SK-N-SH treated with all-trans-retinoic acid at 6 μM for 48 hours (cell line): ENCODE results near the gene CPNE2.

Experiments
- BACH2 ChIP-seq: fragments of 250-450 bp; sonication (Bioruptor Pico); IDR thresholded peaks from 2 replicates; pipeline ENCODE4 v1.9.0; 2021; ENCODE audit warnings: mild to moderate bottlenecking, borderline replicate concordance
- ESRRG ChIP-seq: fragments of 250-450 bp; sonication (Bioruptor Pico); IDR thresholded peaks from 2 replicates; pipeline ENCODE4 v1.6.1; 2021; ENCODE audit warnings: mild to moderate bottlenecking
- PPARA ChIP-seq: fragments of 250-450 bp; sonication (Bioruptor Pico); IDR thresholded peaks from 2 replicates; pipeline ENCODE4 v1.5.0; 2020; ENCODE audit warnings: mild to moderate bottlenecking, borderline replicate concordance
- ZNF565 ChIP-seq: fragments of 450-650 bp; formaldehyde crosslinking; conservative IDR thresholded peaks from 2 replicates; pipeline ENCODE4 v1.5.0; 2020; ENCODE audit warnings: low read depth, mild to moderate bottlenecking, moderate library complexity
- TF ChIP-seq, protein P1 (sequence below): fragments of 250-450 bp; sonication (Bioruptor Pico); IDR thresholded peaks from 2 replicates; pipeline ENCODE4 v1.5.1; 2020; ENCODE audit warnings: low read depth, mild to moderate bottlenecking, moderate library complexity
- TF ChIP-seq, protein P2 (sequence below): fragments of 250-450 bp; sonication (Bioruptor Pico); IDR thresholded peaks from 2 replicates; pipeline ENCODE4 v1.8.0; 2020; ENCODE audit warnings: mild to moderate bottlenecking, moderate library complexity, borderline replicate concordance

DNA sequence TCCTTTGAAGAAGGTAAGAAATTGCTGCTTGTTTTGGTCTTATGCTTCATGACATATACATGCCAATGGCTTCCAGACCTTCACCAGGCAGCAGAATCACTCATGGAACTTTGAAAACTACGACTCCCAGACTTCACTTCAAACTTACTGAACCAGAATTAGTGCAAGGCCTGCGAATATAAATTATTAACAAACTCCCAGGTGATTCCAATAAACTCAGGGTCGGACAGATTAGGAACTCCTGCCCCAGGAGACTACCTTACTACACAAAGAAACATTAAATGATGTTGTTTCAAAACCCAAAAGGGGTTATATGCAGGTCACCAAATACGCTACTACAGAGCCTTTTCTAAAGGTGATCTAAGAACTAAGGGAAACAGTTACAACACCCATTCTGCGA is 73.1 kb downstream of the CPNE2 start:
- TF ChIP-seq, protein P1, sequence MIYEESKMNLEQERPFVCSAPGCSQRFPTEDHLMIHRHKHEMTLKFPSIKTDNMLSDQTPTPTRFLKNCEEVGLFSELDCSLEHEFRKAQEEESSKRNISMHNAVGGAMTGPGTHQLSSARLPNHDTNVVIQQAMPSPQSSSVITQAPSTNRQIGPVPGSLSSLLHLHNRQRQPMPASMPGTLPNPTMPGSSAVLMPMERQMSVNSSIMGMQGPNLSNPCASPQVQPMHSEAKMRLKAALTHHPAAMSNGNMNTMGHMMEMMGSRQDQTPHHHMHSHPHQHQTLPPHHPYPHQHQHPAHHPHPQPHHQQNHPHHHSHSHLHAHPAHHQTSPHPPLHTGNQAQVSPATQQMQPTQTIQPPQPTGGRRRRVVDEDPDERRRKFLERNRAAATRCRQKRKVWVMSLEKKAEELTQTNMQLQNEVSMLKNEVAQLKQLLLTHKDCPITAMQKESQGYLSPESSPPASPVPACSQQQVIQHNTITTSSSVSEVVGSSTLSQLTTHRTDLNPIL (CRISPR knock-in tag) = no peak
- TF ChIP-seq, protein P2, sequence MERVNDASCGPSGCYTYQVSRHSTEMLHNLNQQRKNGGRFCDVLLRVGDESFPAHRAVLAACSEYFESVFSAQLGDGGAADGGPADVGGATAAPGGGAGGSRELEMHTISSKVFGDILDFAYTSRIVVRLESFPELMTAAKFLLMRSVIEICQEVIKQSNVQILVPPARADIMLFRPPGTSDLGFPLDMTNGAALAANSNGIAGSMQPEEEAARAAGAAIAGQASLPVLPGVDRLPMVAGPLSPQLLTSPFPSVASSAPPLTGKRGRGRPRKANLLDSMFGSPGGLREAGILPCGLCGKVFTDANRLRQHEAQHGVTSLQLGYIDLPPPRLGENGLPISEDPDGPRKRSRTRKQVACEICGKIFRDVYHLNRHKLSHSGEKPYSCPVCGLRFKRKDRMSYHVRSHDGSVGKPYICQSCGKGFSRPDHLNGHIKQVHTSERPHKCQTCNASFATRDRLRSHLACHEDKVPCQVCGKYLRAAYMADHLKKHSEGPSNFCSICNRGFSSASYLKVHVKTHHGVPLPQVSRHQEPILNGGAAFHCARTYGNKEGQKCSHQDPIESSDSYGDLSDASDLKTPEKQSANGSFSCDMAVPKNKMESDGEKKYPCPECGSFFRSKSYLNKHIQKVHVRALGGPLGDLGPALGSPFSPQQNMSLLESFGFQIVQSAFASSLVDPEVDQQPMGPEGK = no peak
- TF ChIP-seq BACH2 (no peak), PPARA (CRISPR knock-in tag) (no peak), ESRRG (CRISPR knock-in tag) (no peak), ZNF565 (CRISPR knock-in tag) (no peak)
